ENCODE measurements around the gene INSRR. TPM values are rescaled to one million over a fixed set of nuclear protein-coding genes. Genes with fewer than 3 reads are reported as not detected.

INSRR gene
- total RNA-seq, 2 donors from 2014 or later: under 0.01 TPM; not detected in 1

GRCh38 chr1:156848461-156849150 is 10.3 kb downstream of the INSRR start:
- ATAC-seq: no peak
- DNase-seq: peak in 3 of 4 donors; percentile 37 to 45 (median 39)

GRCh38 chr1:156847591-156848460 is 11.1 kb downstream of the INSRR start:
- intact Hi-C loops (cut with DNase I): no loop called here
- no peaks in the 10 kb centered on the region for H3K36me3 ChIP-seq (replicated peaks in 1 of 2; ENCODE audit: insufficient read depth in 1 of 2, low read depth in 2 of 2)
- H3K4me1 ChIP-seq: peaks cover 20% of the 10 kb centered on the region
- no peak overlapping the region for H3K27ac ChIP-seq
- H3K27me3 ChIP-seq: peaks cover 0 to 14% of the 10 kb centered on the region in 2 donors
- DNase-seq (no peak), ATAC-seq (no peak)
- no peaks in the 10 kb centered on the region for H3K9me3 ChIP-seq
- TF ChIP-seq CTCF (IDR thresholded peaks at IDR 0.05) (no peak), POLR2A (IDR thresholded peaks at IDR 0.05) (no peak)
- no peak overlapping the region for H3K4me3 ChIP-seq
- WGBS, 2 donors: 74 to 85% methylated on average over 7 of the region's 7 CpGs

More at GRCh38 chr1:156848461-156849150, 10.3 kb downstream of the INSRR start:
- 35 to 36% methylated on average over 23 to 30 of the region's 36 CpGs for WGBS, 2 donors
- Histone ChIP-seq H3K4me1 (peaks cover 25% of the 10 kb centered on the region), H3K27me3 (peaks cover 0 to 10% of the 10 kb centered on the region in 2 donors), H3K9me3 (no peaks in the 10 kb centered on the region), H3K27ac (no peak overlapping the region), H3K36me3 (replicated peaks in 1 of 2; ENCODE audit: insufficient read depth in 1 of 2, low read depth in 2 of 2) (no peaks in the 10 kb centered on the region), H3K4me3 (no peak overlapping the region)
- TF ChIP-seq POLR2A (IDR thresholded peaks at IDR 0.05) (no peak), CTCF (IDR thresholded peaks at IDR 0.05) (no peak)
- intact Hi-C loops (cut with DNase I): no loop called here

GRCh38 chr1:156846643-156847042 is 12.3 kb downstream of the INSRR start:
- no peak for TF ChIP-seq CTCF (IDR thresholded peaks at IDR 0.05)
- TF ChIP-seq POLR2A (IDR thresholded peaks at IDR 0.05): no peak
- no peak overlapping the region for H3K27ac ChIP-seq
- intact Hi-C loops (cut with DNase I): no loop called here
- H3K9me3 ChIP-seq: no peaks in the 10 kb centered on the region
- DNase-seq: no peak
- H3K27me3 ChIP-seq: peaks cover 0 to 14% of the 10 kb centered on the region in 2 donors
- peaks cover 9% of the 10 kb centered on the region for H3K4me1 ChIP-seq
- no peaks in the 10 kb centered on the region for H3K36me3 ChIP-seq (replicated peaks in 1 of 2; ENCODE audit: insufficient read depth in 1 of 2, low read depth in 2 of 2)
- WGBS, 2 donors: 87 to 90% methylated on average over 5 of the region's 5 CpGs
- no peak overlapping the region for H3K4me3 ChIP-seq
- ATAC-seq: no peak

- Histone ChIP-seq H3K4me3 (no peak overlapping the region), H3K9me3 (no peaks in the 10 kb centered on the region), H3K27me3 (peaks cover 0 to 14% of the 10 kb centered on the region in 2 donors), H3K27ac (no peak overlapping the region), H3K36me3 (replicated peaks in 1 of 2; ENCODE audit: insufficient read depth in 1 of 2, low read depth in 2 of 2) (no peaks in the 10 kb centered on the region), H3K4me1 (peaks cover 4% of the 10 kb centered on the region)
- WGBS, 2 donors: 57 to 82% methylated on average over 7 to 18 of the region's 18 CpGs
- DNase-seq: no peak
- no peak for TF ChIP-seq POLR2A (IDR thresholded peaks at IDR 0.05)
- TF ChIP-seq CTCF (IDR thresholded peaks at IDR 0.05): no peak
- no peak for ATAC-seq
- intact Hi-C loops (cut with DNase I): no loop called here
These were observed 12.9 kb downstream of the INSRR start for GRCh38 chr1:156845953-156846545.

Data from body of pancreas (tissue), 4 donors.